Fibroblast of skin of back (primary cell): ENCODE measurements around the gene BET1.

Experiments used
- DNase-seq: peaks from one replicate; pipeline ENCODE4 v3.0.0-alpha.2; 2013

The BET1 gene

GRCh38 chr7:94011714-94012353 lies 7.7 kb upstream of the BET1 start:
- no peak for DNase-seq

- peak; percentile 16 for DNase-seq
Measured at GRCh38 chr7:94008537-94008936, 4.4 kb upstream of the BET1 start.

- no peak for DNase-seq
Measured at GRCh38 chr7:94005753-94006152, 1.6 kb upstream of the BET1 start.

GRCh38 chr7:94003446-94004023 lies 620 bp downstream of the BET1 start:
- DNase-seq: no peak

- peak; percentile 27 for DNase-seq
Measured at GRCh38 chr7:94001396-94001795, 2.8 kb downstream of the BET1 start.

- DNase-seq: no peak
Measured at GRCh38 chr7:93997868-93998267, 6.3 kb downstream of the BET1 start.

- no peak for DNase-seq
Measured at GRCh38 chr7:93992421-93993110, 11.6 kb downstream of the BET1 start.

GRCh38 chr7:93987297-93987696 lies 16.9 kb downstream of the BET1 start:
- no peak for DNase-seq

GRCh38 chr7:93985101-93985500 lies 19.1 kb downstream of the BET1 start:
- peak; percentile 8 for DNase-seq

- DNase-seq: no peak
Measured at GRCh38 chr7:93984024-93984423, 20.1 kb downstream of the BET1 start.

- DNase-seq: no peak
Measured at GRCh38 chr7:93981480-93981874, 22.7 kb downstream of the BET1 start.

GRCh38 chr7:93980744-93981479 lies 23.2 kb downstream of the BET1 start:
- DNase-seq: no peak

GRCh38 chr7:93977211-93977950 lies 26.8 kb downstream of the BET1 start:
- DNase-seq: no peak

GRCh38 chr7:93973134-93973533 lies 31.0 kb downstream of the BET1 start:
- peak; percentile 17 for DNase-seq

GRCh38 chr7:93972029-93972725 lies 32.0 kb downstream of the BET1 start:
- DNase-seq: no peak

- DNase-seq: no peak
Measured at GRCh38 chr7:93968911-93969620, 35.1 kb downstream of the BET1 start.

- no peak for DNase-seq
Measured at GRCh38 chr7:93964813-93965212, 39.3 kb downstream of the BET1 start.

- DNase-seq: no peak
Measured at GRCh38 chr7:93964262-93964661, 39.9 kb downstream of the BET1 start.

- DNase-seq: no peak
Measured at GRCh38 chr7:93960986-93961385, 43.2 kb downstream of the BET1 start.

GRCh38 chr7:93958651-93959050 lies 45.5 kb downstream of the BET1 start:
- no peak for DNase-seq

- DNase-seq: no peak
Measured at GRCh38 chr7:93958216-93958615, 45.9 kb downstream of the BET1 start.
